ENCODE measurements around the gene LY86.
A peak's percentile ranks its signal among the peaks of the same experiment; 100 is the strongest.
"Not testable (repeated sequence)": the region's sequence is repeated elsewhere in the genome, so short reads cannot be mapped to it uniquely, and the experiment has no call there.

Gene LY86

GRCh38 chr6:6654599-6655575 is 66.4 kb downstream of the LY86 start:
- peak in 1 of 2 donors; percentile 31 for DNase-seq

DNA sequence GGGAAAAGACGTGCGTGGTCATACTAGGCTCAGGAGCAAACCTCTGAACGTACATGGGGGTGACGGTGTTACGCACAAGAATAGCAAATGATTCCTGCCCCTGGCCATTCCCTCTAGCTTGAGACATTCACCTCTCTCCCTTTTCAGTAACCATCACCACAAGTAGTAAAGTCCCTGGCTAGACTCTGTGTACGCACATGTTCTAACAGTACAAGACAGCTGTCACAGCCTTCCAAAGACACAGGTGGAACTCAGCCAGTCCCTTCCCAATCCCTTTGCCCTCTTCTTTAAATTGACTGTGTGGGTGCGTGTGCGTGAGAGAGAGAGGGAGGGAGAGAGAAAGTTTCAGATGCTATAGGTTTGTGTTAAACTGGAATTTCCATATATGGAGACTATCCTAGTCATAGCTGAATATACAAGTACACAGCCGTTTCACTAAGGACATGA is 67.3 kb downstream of the LY86 start:
- DNase-seq: no peak

DNA sequence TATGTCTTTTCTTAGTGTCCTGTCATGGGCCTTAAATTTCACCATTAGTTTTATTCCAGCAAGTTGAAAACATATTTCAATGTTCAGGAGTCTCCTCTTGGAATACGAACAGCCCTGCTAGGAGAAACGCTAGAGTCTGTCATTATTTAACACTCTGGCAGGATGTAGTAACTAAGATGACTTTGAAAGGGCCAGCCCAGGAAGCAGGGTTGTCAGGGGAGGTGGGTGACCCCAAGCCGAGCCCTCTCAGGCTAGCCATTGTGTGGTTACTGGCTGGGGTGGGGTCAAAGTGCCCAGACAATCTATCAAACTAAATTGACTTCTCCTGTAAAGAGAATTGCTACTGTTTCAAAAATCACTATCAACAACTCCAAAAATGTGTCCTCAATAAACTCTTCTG is 67.8 kb downstream of the LY86 start:
- DNase-seq: no peak

DNA sequence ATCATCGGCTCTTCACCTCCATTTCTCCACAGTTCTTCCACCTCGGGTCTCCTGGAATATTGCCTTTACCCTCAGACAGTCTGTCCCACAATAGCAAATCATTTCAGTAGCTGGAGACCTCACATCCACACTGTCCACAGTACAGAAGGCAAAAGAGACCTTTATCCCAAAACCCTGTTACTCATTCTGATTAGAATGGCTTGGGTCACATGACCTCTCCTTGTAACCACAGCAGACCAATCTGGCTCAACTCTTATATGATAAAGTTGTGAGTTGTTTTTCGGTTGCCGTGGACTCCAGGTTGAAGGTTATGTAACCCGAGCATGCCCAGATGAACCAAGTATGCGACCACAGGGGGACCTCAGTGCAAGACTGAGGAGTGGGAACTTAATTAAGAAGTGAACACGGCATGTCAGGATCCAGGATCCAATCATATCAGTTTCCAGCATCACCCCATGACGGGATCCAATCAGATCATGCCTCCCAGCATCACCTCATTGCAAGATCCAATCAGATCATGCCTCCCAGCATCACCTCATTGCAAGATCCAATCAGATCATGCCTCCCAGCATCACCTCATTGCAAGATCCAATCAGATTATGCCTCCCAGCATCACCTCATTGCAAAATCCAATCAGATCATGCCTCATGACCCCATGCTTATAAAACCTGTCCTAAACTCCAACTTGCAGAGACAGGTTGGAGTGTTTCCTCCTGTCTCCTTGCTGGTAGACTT is 68.7 kb downstream of the LY86 start:
- no peak for DNase-seq

GRCh38 chr6:6657820-6658217 is 69.3 kb downstream of the LY86 start:
- DNase-seq: no peak

DNA sequence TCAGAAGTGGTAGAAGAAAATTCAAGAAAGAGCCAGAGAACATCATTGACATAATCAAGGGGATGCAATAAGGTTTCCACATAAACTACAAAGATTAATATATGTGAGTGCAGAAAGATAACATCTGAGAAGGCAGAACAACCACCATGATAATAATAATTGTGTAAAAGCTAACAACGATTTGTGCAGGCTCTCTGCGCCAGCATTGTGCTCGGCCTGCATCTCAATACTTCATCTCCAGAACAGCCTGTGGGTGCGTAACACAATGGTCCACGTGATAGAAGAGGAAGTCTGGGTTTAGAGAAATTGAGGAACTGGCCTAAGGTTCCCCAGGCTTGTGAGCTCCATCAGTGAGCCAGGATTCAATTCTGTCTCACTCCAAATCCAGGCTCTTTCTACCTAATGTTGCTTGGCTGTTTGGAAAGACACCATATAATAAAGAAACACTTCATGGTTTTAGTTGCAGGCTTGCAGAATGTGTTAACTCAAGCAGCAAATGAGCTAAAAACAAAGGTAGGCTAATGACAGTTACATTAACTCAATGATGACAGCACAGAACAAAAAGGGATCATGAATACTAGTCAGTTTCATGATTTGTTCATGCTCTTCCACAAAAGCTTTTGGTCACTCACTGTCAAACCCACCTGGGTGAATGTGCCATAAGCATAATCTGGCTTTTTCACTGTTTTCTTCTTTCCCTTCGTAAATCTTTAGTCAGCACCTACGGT is 71.2 kb downstream of the LY86 start:
- DNase-seq: no peak

DNA sequence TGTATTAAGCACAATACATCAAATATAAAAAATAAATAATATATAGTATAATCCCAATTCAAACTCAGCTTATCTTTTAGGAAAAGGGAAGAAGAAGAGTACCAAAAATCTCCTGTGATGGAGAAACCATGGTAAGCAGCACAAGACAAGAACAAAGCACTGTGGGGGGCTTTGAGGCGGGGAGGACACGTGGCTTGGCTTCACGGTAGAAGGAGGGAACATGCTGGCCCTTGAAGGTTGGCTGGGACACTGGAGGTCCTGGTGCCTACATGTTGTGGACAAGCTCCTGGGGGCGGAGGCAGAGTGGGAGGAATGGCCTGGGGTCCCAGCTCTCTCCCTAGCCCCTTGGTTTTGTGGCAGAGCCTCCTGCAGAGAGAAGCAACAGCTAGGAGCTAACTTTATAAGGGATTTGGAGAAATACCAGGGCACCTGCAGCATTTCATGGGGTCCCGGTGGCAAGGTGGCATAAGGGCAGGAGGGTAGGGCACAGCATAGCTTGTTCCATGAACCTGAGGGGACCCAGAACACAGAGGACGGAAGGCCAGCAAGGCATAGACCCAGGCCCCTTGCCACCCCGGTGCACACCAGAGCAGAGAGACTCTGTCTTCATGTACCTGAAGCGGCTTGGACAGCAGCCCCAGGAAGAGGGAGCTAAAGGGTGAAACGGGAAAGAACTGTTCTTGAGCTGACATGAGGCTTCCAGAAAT is 72.0 kb downstream of the LY86 start:
- no peak for DNase-seq

- no peak for DNase-seq
Measured at GRCh38 chr6:6661191-6661590, 72.7 kb downstream of the LY86 start.

DNA sequence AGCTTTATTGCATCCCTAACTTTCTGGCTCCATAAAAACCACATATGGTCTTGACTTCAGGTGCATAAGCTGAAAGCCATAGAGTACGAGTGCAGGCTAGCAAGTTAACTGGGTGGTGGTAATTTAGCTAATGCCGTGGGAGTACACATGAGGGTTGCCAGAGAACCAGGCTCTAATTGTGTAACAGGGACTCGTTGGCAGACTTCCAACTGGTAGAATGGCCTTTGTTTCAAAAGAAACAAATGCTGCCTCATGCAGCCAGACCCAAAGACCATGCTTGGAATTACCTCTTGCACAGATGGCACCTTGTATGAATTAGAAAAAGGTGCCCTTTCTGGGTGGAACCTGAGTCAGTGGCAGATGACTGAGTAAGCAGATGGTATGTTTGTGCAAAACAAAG is 73.2 kb downstream of the LY86 start:
- no peak for DNase-seq

DNA sequence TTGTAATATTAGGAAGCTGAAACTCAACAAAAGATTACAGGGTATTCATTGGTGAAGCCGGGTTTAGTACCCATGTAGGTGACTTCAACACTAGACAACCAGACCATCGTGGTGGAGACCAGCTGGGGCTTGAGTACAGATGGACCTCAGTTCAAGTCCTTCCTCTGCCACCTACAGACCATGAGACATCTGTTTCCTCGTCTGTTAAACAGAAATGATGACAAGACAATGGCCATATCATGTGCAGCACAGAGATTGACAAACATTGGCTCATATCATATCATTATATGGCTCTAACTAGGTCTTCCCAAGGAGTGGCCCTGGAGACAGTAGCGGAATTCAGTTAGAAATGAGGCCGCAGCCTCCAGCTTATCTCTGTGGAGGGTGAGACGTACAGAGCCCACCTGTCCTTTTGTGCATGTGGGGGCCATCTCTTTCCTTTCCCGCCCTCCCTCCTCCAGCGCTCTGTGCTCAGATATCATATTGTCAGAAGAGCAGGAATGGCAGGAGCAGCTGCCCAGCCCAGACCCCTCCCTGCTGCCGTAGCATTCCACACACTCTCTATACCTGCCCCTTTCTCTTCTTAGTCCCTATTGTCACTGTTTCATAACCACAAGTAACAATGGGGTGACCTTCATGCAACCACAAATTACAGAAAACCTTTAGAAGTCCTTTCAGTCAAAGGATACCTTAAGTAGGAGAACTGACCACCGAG is 75.1 kb downstream of the LY86 start:
- no peak for DNase-seq

GRCh38 chr6:6665555-6666243 is 77.2 kb downstream of the LY86 start:
- no peak for DNase-seq

- not testable (repeated sequence) for DNase-seq
Measured at GRCh38 chr6:6670150-6670549, 81.6 kb downstream of the LY86 start.

GRCh38 chr6:6674872-6675271 is 86.4 kb downstream of the LY86 start:
- no peak for DNase-seq

DNA sequence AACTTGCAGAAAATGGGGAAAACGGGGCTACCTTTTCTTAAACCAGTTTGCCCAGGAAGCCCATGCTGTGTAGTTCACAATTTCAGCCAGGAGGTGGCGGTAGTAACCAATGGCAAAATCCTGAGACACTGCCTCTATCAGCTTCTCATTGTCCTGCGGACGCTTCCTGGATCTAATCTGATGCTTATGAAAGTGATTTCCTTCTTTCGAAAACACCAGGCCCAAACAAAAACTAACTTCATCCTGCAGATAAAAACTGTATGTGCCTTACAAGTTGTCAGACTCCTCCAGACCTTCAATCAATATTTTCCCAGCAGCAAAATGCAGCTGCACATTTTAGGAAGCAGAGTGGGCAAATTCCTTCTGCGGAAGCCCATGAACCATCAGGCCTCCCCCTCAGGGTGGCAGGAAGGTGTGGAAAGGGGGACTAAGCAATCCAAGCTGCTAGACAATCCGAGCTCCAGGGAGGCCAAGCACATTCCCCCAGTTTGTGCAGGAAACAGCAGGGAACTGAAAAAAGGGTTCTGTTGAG is 88.5 kb downstream of the LY86 start:
- DNase-seq: peak; percentile 82 to 84

DNA sequence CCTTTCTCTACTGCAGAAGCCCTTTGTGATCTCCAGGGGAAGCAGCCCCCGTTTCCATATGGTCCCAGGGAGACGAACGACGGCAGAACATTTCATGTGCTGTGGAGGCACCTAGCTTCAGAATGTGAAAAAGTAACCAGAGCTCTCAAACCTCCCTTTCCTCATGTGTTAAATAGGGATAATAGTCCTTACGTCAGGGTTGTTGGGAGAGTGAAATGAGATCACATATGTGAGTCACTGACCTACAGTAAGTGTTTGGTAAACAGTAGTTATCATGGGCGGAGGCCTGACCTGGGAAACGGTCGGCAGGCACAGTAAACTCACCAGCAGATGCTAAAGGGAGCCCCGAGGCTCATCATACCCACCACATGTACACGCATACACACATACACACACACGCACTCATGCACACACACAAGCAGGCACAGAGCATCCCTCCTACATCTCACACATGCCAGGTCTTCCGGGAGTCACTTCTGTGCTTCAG is 89.7 kb downstream of the LY86 start:
- DNase-seq: no peak

DNA sequence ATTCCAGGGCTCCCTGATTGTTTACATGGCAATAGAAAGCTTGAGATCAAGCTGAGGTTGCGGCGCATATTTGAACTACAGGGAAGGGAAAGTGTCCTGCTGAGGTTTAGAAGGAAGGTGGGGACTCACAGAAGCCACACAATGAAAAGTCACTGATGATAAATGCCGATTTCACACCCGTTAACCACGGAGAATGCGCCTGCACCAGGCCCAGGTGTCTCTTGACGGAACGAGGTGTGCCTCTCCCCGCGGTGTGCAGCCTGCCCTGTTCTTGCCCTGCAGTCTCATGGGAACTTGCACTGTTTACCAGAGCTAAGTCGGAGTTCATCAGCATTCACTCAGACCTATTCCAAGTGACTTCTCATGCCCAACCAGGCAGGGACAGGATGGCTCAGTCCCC is 90.3 kb downstream of the LY86 start:
- no peak for DNase-seq

GRCh38 chr6:6679633-6680032 is 91.1 kb downstream of the LY86 start:
- DNase-seq: no peak

DNA sequence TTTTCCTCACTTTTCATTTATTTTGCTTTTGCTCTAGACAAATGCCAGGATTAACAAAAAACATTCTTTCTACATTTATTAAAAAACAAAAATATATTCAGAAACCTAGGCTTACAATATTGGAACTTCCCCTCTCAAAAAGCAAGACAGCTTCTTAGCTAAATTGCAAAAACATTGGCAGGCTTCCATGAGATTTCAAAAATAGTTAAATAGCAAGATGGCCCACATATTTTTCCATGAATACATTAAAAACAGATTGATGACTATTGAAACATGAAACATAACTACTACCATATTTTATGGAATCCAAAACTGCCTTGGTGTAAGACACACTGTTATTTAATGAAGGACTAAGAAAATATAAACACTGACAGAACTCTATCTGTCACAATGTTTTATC is 92.0 kb downstream of the LY86 start:
- DNase-seq: no peak

DNA sequence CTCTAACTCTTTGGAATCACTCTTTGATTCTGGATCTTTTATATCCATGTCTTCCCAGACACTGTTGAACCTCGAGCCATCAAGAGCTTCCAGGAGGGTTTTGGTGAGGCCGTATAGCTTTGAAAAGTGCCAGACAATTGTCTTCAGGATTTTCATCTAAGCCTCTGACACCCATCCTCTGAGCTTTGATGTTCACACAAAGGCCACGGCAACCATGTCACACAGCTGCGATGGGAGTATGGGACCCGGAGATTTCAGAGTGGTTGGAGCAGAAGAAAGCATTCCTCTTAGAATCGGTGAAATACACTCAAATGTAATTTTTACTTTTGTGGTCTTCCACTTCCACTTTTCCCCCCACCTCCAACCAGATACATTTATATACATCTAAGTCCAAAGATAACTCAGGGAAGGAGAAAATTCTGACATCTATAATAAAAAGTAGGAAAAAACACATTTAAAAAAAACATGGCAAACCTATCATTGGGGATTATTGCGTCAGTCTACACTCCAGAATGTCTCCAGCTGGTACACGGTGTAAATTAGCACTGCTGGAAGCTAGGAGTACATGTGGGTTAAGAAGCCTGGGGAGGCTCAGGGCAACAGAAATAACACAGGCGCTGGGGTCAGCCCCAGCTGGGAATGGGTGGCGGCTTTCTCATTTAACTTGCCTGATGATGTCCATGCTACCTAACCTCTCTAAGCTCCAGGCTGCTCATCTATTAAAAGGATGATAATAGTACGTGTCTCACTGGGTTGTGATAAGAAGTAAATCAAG is 92.7 kb downstream of the LY86 start:
- DNase-seq: no peak

DNA sequence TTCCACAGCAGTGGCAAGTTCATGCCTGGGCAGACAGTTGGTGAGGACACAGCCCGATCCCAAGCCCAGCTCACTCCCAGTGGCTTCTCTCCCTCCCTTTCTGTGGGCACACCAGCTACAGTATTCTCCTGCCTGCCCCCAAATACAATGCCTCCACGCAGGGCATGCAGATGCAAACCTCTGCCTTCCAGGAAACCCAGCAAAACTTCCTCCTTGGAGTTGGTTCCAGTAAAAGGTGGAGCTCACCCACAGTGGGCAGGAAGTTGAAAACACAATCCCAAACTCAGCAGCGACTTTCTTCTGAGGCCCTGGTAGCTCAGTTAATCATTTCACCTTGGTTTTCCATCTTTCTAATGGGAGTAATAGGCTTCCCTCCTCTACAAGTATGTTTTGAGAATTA is 93.7 kb downstream of the LY86 start:
- DNase-seq: no peak
